SK-N-SH treated with all-trans-retinoic acid at 6 μM for 48 hours (cell line): ENCODE measurements around the gene ARID1B.

ENCODE experiments used
- ATAC-seq: fragments of 200-7000 bp; cut with Tn5 transposase; 3 replicates; pipeline ENCODE4 v1.9.1; 2020; ENCODE audit warnings: mild to moderate bottlenecking, moderate library complexity
- ARNTL ChIP-seq: fragments of 450-650 bp; formaldehyde crosslinking; IDR thresholded peaks from 2 replicates; pipeline ENCODE4 v1.5.0; 2020; ENCODE audit warnings: low read depth, mild to moderate bottlenecking, moderate library complexity, borderline replicate concordance
- BACH2 ChIP-seq: fragments of 250-450 bp; sonication (Bioruptor Pico); IDR thresholded peaks from 2 replicates; pipeline ENCODE4 v1.9.0; 2021; ENCODE audit warnings: mild to moderate bottlenecking, borderline replicate concordance
- CSDC2 ChIP-seq: fragments of 250-450 bp; sonication (Bioruptor Pico); IDR thresholded peaks from 2 replicates; pipeline ENCODE4 v1.5.0; 2020; ENCODE audit warnings: mild to moderate bottlenecking, moderate library complexity
- ESRRG ChIP-seq: fragments of 250-450 bp; sonication (Bioruptor Pico); IDR thresholded peaks from 2 replicates; pipeline ENCODE4 v1.6.1; 2021; ENCODE audit warnings: mild to moderate bottlenecking
- GLIS3 ChIP-seq: fragments of 250-450 bp; sonication (Bioruptor Pico); IDR thresholded peaks from 2 replicates; pipeline ENCODE4 v1.5.0; 2020; ENCODE audit warnings: mild to moderate bottlenecking, moderate library complexity
- ISL1 ChIP-seq: fragments of 250-450 bp; sonication (Bioruptor Pico); IDR thresholded peaks from 2 replicates; pipeline ENCODE4 v2.1.2; 2022; ENCODE audit warnings: mild to moderate bottlenecking, moderate library complexity
- OSR1 ChIP-seq: fragments of 250-450 bp; sonication (Bioruptor Pico); IDR thresholded peaks from 2 replicates; pipeline ENCODE4 v1.8.0; 2022; ENCODE audit warnings: moderate library complexity, mild to moderate bottlenecking, inconsistent platforms
- PATZ1 ChIP-seq: fragments of 250-450 bp; sonication (Bioruptor Pico); IDR thresholded peaks from 2 replicates; pipeline ENCODE4 v1.8.0; 2020; ENCODE audit warnings: mild to moderate bottlenecking, moderate library complexity, borderline replicate concordance
- POU6F1 ChIP-seq: fragments of 250-450 bp; sonication (Bioruptor Pico); IDR thresholded peaks from 2 replicates; pipeline ENCODE4 v1.8.0; 2021; ENCODE audit warnings: low read depth, mild to moderate bottlenecking, moderate library complexity, borderline replicate concordance
- PPARA ChIP-seq: fragments of 250-450 bp; sonication (Bioruptor Pico); IDR thresholded peaks from 2 replicates; pipeline ENCODE4 v1.5.0; 2020; ENCODE audit warnings: mild to moderate bottlenecking, borderline replicate concordance
- RARB ChIP-seq: fragments of 250-450 bp; sonication (Bioruptor Pico); IDR thresholded peaks from 2 replicates; pipeline ENCODE4 v1.8.0; 2021; ENCODE audit warnings: mild to moderate bottlenecking, moderate library complexity
- SNAI2 ChIP-seq: fragments of 250-450 bp; sonication (Bioruptor Pico); IDR thresholded peaks from 2 replicates; pipeline ENCODE4 v1.5.0; 2020; ENCODE audit warnings: mild to moderate bottlenecking, moderate library complexity
- TCF4 ChIP-seq: fragments of 250-450 bp; sonication (Bioruptor Pico); IDR thresholded peaks from 2 replicates; pipeline ENCODE4 v1.8.0; 2021; ENCODE audit warnings: mild to moderate bottlenecking, moderate library complexity, borderline replicate concordance
- TOX ChIP-seq: fragments of 250-450 bp; sonication (Bioruptor Pico); IDR thresholded peaks from 2 replicates; pipeline ENCODE4 v1.8.0; 2021; ENCODE audit warnings: mild to moderate bottlenecking, moderate library complexity, borderline replicate concordance
- TSHZ2 ChIP-seq: fragments of 250-450 bp; sonication (Bioruptor Pico); IDR thresholded peaks from 2 replicates; pipeline ENCODE4 v1.5.0; 2020; ENCODE audit warnings: mild to moderate bottlenecking, moderate library complexity
- ZC3H10 ChIP-seq: fragments of 250-450 bp; sonication (Bioruptor Pico); IDR thresholded peaks from 2 replicates; pipeline ENCODE4 v1.5.1; 2021; ENCODE audit warnings: mild to moderate bottlenecking, moderate library complexity
- ZFP3 ChIP-seq: fragments of 250-450 bp; sonication (Bioruptor Pico); IDR thresholded peaks from 2 replicates; pipeline ENCODE4 v1.5.0; 2020; ENCODE audit warnings: mild to moderate bottlenecking, moderate library complexity
- ZNF565 ChIP-seq: fragments of 450-650 bp; formaldehyde crosslinking; conservative IDR thresholded peaks from 2 replicates; pipeline ENCODE4 v1.5.0; 2020; ENCODE audit warnings: low read depth, mild to moderate bottlenecking, moderate library complexity

Gene ARID1B

GRCh38 chr6:156794546-156795354 is 17.6 kb downstream of the ARID1B start:
- ATAC-seq, result no peak
- TF ChIP-seq OSR1 (no peak), TSHZ2 (CRISPR knock-in tag) (no peak), ARNTL (CRISPR knock-in tag) (no peak), ZNF565 (CRISPR knock-in tag) (no peak), ZC3H10 (CRISPR knock-in tag) (no peak), RARB (CRISPR knock-in tag) (no peak), ISL1 (CRISPR knock-in tag) (no peak), ESRRG (CRISPR knock-in tag) (no peak), PATZ1 (no peak), TOX (CRISPR knock-in tag) (no peak), ZFP3 (CRISPR knock-in tag) (no peak), GLIS3 (CRISPR knock-in tag) (no peak)

- peak; percentile 80 for ATAC-seq
- TF ChIP-seq ZNF565 (CRISPR knock-in tag) (no peak), BACH2 (CRISPR knock-in tag) (no peak)
- TF ChIP-seq, all 23 proteins: peak for 0
Measured at GRCh38 chr6:156795825-156796224, 18.6 kb downstream of the ARID1B start.

- ATAC-seq, result no peak
- no peak for TF ChIP-seq CSDC2 (CRISPR knock-in tag)
- no peak for TF ChIP-seq PPARA (CRISPR knock-in tag)
- no peak for TF ChIP-seq SNAI2 (CRISPR knock-in tag)
- no peak for TF ChIP-seq ISL1 (CRISPR knock-in tag)
- TF ChIP-seq TCF4 (CRISPR knock-in tag), result no peak
- TF ChIP-seq POU6F1 (CRISPR knock-in tag), result no peak
- no peak for TF ChIP-seq ARNTL (CRISPR knock-in tag)
- TF ChIP-seq BACH2 (CRISPR knock-in tag), result no peak
- no peak for TF ChIP-seq ESRRG (CRISPR knock-in tag)
- no peak for TF ChIP-seq ZNF565 (CRISPR knock-in tag)
- TF ChIP-seq RARB (CRISPR knock-in tag), result no peak
- TF ChIP-seq GLIS3 (CRISPR knock-in tag), result no peak
- TF ChIP-seq, all 23 proteins: peak for 0
Measured at GRCh38 chr6:156796627-156797026, 19.4 kb downstream of the ARID1B start.

- TF ChIP-seq BACH2 (CRISPR knock-in tag) (no peak), GLIS3 (CRISPR knock-in tag) (no peak), ESRRG (CRISPR knock-in tag) (no peak)
- TF ChIP-seq, all 23 proteins: peak for 0
- no peak for ATAC-seq
Measured at GRCh38 chr6:156797901-156798735, 20.9 kb downstream of the ARID1B start.
